Uterus (tissue), 4 donors: Measurements from ENCODE around the gene SPEG. TPM values are rescaled to one million over a fixed set of nuclear protein-coding genes. Genes with fewer than 3 reads are reported as not detected.

ENCODE experiments used
- DNase-seq, 2 donors: peaks; one replicate each; pipeline ENCODE4 v3.0.0-alpha.2; 2019 to 2020
- H3K27ac ChIP-seq, 2 donors: fragments of 200-600 bp; sonication (generic); 1 replicate in 1 of 2; 2 replicates in 1 of 2; pipeline ENCODE4 v1.5.1; 2016 to 2018
- H3K27me3 ChIP-seq, 2 donors: fragments of 200-600 bp; sonication (generic); one replicate each; pipeline ENCODE4 v1.5.1; 2018 to 2019; ENCODE audit warnings: control low read depth in 1 of 2
- H3K36me3 ChIP-seq, 2 donors: fragments of 200-600 bp; sonication (generic); one replicate each; pipeline ENCODE4 v1.5.1; 2019; ENCODE audit warnings: control low read depth in 1 of 2
- H3K4me1 ChIP-seq, 2 donors: fragments of 200-600 bp; sonication (generic); one replicate each; pipeline ENCODE4 v1.5.1; 2018 to 2019; ENCODE audit warnings: control low read depth in 1 of 2
- H3K4me3 ChIP-seq, 2 donors: fragments of 200-600 bp; sonication (generic); 1 replicate in 1 of 2; 2 replicates in 1 of 2; pipeline ENCODE4 v1.5.1; 2018 to 2019; ENCODE audit warnings: mild to moderate bottlenecking in 1 of 2
- H3K9me3 ChIP-seq, 2 donors: fragments of 200-600 bp; sonication (generic); one replicate each; pipeline ENCODE4 v1.5.1; 2019; ENCODE audit warnings: control low read depth in 1 of 2
- POLR2A ChIP-seq, 2 donors: fragments of 450-650 bp; IDR thresholded peaks; one replicate each; pipeline ENCODE4 v1.6.1; 2016; ENCODE audit warnings: antibody characterized with exemption in 2 of 2, mild to moderate bottlenecking in 1 of 2, moderate library complexity in 1 of 2
- intact Hi-C: fragments of 100-400 bp; cut with DNase I; formaldehyde crosslinking; loops from one replicate; pipeline ENCODE4 v1.15.1; 2023; ENCODE audit warnings: low total_unique reads
- total RNA-seq, 4 donors: library from RNA; depleted of rRNA in 3 of 4; stranded (reverse); fragments of >200 nt in 3 of 4; gene quantifications; one replicate each; pipeline versions ENCODE4 v1.1.0 to v1.2.4, GENCODE V29; 2014 to 2023
- TF ChIP-seq, protein P1 (sequence below), 4 experiments: fragments of 200-600 bp in 2 of 4; fragments of 450-650 bp in 2 of 4; sonication (generic) in 2 of 4; IDR thresholded peaks; one replicate each; pipeline ENCODE4 v1.5.1; 2016 to 2019; ENCODE audit warnings: antibody characterized with exemption in 4 of 4, mild to moderate bottlenecking in 2 of 4, moderate library complexity in 1 of 4
- donor health status: DM: yes; HTN: yes; CAD: no.

Gene SPEG
- total RNA-seq, 4 donors from 2014 or later = 22.9 to 318 (median 36.1) TPM

DNA sequence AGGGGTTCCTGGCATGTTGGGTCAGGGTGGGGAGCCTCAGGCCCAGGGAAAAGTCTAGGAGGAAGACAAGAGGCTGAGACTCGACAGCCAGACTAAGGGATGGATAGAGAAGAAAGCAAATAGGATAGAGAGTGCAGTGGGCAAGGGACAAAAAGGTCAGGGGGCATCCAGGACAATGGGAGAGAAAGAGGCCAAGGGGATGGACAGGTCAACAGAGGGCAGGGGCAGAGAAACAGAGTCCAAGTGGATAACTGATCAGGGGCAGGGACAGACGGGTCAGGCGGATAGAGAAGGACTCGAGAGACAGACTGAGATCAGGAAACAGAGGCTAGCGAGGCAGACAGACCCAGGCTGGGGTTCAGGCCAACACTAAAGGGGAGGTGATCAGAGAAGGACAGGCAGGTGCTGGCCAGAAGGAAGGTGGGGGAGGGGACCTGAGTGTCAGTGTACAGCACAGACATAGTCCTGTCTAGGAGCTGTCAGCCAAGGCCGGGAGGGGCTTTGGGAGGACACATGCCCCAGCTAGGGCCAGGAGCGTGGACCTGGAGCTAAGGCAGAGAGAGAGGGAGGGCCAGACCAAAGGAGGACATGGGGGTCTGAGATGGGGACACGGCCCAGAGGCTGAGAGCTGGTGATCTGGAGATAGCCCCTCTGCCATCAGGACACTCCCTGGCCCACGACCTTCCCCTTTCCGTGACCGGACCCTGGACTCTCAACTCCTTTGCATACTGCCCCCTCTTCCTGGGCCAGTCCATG lies 91.9 kb downstream of the SPEG start:
- Histone ChIP-seq H3K27ac (peak overlapping the region in 1 of 2 donors; percentile 44), H3K27me3 (no peaks in the 10 kb centered on the region), H3K4me3 (no peak overlapping the region), H3K9me3 (no peaks in the 10 kb centered on the region), H3K36me3 (no peaks in the 10 kb centered on the region), H3K4me1 (peaks cover 5 to 13% of the 10 kb centered on the region in 2 donors)
- intact Hi-C loops = loop anchor here (5.0 kb wide), 1 partner anchor 49 kb away; no protein-coding TSS in a partner anchor
- TF ChIP-seq, protein P1, sequence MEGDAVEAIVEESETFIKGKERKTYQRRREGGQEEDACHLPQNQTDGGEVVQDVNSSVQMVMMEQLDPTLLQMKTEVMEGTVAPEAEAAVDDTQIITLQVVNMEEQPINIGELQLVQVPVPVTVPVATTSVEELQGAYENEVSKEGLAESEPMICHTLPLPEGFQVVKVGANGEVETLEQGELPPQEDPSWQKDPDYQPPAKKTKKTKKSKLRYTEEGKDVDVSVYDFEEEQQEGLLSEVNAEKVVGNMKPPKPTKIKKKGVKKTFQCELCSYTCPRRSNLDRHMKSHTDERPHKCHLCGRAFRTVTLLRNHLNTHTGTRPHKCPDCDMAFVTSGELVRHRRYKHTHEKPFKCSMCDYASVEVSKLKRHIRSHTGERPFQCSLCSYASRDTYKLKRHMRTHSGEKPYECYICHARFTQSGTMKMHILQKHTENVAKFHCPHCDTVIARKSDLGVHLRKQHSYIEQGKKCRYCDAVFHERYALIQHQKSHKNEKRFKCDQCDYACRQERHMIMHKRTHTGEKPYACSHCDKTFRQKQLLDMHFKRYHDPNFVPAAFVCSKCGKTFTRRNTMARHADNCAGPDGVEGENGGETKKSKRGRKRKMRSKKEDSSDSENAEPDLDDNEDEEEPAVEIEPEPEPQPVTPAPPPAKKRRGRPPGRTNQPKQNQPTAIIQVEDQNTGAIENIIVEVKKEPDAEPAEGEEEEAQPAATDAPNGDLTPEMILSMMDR (IDR thresholded peaks at IDR 0.05) = no peak
- TF ChIP-seq POLR2A (IDR thresholded peaks at IDR 0.05) = no peak
- no peak for DNase-seq

DNA sequence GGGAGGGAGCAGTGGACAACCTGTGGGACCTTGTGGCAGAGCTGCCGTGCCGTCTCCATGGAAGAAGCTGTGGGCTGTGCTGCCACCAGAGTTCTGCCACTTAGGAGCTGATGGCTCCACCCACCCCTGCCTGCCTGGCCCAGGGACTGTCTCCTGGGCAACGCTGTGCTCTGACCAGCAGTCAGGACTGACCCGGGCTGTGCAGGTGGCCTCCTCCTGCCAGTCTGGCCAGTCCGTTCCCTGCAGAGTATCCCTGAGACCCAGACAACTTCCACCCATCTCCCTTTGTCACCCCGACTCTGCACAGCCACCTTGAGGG lies 92.4 kb downstream of the SPEG start:
- intact Hi-C loops = loop anchor here (5.0 kb wide), 1 partner anchor 50 kb away; no protein-coding TSS in a partner anchor
- H3K27me3 ChIP-seq = no peaks in the 10 kb centered on the region
- H3K36me3 ChIP-seq = no peaks in the 10 kb centered on the region

DNA sequence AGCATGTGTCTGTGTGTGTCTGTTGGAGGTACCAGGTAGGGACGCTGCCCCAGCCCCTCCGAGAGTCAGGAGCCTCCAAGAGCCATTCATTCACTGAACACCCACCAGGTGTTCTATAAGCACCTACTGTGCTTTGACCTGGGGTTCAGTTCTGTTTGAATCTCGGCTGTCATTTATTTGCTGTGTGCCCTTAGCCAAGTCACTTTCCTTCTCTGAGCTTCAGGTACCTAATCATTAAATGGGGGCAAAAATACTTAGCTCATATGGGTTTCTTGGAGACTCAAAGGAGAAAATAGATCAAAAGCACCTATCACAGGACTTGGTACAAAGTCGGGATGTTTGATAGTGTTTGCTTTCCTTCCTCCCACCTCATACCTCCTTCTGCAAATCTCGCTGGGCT lies 92.8 kb downstream of the SPEG start:
- Histone ChIP-seq H3K4me1 (peaks cover 0 to 7% of the 10 kb centered on the region in 2 donors), H3K4me3 (no peak overlapping the region), H3K27ac (no peak overlapping the region), H3K36me3 (no peaks in the 10 kb centered on the region), H3K27me3 (no peaks in the 10 kb centered on the region), H3K9me3 (no peaks in the 10 kb centered on the region)
- DNase-seq = no peak
- intact Hi-C loops = loop anchor here (5.0 kb wide), 1 partner anchor 50 kb away; no protein-coding TSS in a partner anchor
- no peak for TF ChIP-seq POLR2A (IDR thresholded peaks at IDR 0.05)
- TF ChIP-seq, protein P1 (IDR thresholded peaks at IDR 0.05) = no peak

More for the DNA sequence above, 92.4 kb downstream of the SPEG start:
- DNase-seq = no peak
- no peak for TF ChIP-seq POLR2A (IDR thresholded peaks at IDR 0.05)
- TF ChIP-seq, protein P1 (IDR thresholded peaks at IDR 0.05) = no peak
- Histone ChIP-seq H3K9me3 (no peaks in the 10 kb centered on the region), H3K4me1 (peaks cover 0 to 8% of the 10 kb centered on the region in 2 donors), H3K4me3 (no peak overlapping the region), H3K27ac (no peak overlapping the region)

DNA sequence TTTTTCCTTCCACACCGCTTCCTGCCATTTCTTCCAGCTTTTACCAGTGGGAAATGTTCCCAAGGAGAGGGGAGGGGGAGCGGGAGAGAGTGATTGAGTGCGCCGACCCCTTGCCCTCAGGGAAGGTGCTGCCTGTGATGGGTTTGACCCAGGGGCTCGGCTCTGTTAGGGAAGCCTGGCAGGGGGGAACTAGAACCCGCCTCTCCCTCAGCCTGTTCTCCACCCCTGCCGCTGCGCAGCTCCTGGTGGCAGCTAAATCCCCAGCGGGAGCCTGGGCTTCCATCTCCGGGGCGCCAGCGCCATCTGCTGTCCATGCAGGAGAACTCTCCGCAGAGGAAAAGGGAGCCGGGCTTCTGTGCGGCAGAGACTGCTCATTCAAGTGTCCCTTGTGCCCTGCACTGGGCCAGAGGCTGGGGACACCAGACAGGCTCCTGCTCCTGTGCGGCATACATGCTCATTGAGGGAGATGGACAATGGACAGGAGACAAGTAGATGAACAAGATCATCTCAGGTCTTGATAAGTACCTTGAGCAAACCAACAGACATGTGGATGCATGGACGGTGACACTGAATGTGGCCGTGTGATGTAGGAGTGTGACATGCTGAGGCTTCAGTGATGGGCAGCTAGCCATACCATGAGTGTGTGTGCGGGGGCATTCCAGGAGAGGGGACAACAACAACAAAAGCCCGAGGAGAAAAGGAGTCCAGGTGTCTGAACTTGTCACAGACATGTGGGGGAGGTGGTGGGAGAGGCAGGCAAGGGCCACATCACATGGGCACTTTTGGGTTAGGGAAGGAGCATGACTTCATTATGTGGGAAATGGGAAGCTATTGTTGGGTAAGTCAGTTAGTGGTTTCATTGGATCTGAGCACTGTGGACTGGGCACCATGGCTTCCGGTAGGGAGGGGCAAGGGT lies 95.7 kb downstream of the SPEG start:
- no peak overlapping the region for H3K4me3 ChIP-seq
- intact Hi-C loops = loop anchor here (5.0 kb wide), 1 partner anchor 128 kb away; no protein-coding TSS in a partner anchor
- no peaks in the 10 kb centered on the region for H3K36me3 ChIP-seq
- no peaks in the 10 kb centered on the region for H3K9me3 ChIP-seq
- H3K4me1 ChIP-seq = no peaks in the 10 kb centered on the region
- peak overlapping the region in 1 of 2 donors; percentile 29 for H3K27ac ChIP-seq
- peak in 1 of 2 donors; percentile 12 for TF ChIP-seq POLR2A (IDR thresholded peaks at IDR 0.05)
- TF ChIP-seq, protein P1 (IDR thresholded peaks at IDR 0.05) = peak; percentile 97 to 100 (median 100)
- peak; percentile 79 to 88 for DNase-seq
- no peaks in the 10 kb centered on the region for H3K27me3 ChIP-seq
